ENCODE results near the gene HSDL1.

The HSDL1 gene

GRCh38 chr16:84176192-84177053 is 31.4 kb upstream of the HSDL1 start:
- DNase-seq (ENCODE audit: low read depth in 2 of 2), result no peak

DNA sequence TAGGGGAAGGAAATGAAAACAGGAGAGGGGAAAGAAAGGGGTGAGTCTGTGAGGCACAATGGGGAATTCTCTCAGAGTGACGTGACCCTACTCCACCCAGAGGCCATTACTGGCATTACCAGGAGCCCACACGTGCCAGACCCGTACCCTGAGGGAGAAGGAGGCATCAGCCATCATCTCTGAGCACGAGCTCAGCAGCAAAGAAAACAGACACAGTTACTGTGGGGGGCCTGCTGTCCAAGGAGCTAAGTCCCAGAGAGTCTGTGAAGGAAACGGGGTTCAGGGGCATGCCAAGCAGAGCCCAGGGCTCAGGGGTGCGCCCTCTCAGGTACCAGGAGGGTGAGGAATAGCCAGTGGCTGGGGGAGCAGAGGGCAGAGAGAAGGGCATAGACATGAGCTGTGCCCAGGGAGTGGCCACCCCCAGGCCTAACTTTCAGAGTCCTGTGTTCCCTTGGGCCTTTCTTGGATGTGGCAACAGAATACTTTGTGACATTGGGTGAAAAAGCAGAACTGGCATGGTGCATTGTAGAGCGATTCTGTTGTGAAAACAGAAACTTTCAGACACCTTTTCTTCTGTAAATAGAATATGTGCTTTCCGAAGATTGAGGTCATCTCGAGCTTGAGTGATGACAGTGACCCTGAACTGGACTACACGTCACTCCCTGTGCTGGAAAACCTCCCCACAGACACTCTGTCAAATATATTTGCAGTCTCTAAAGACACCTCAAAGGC is 30.5 kb upstream of the HSDL1 start:
- DNase-seq (ENCODE audit: low read depth in 2 of 2), result peak in 1 of 2 donors; percentile 41

DNA sequence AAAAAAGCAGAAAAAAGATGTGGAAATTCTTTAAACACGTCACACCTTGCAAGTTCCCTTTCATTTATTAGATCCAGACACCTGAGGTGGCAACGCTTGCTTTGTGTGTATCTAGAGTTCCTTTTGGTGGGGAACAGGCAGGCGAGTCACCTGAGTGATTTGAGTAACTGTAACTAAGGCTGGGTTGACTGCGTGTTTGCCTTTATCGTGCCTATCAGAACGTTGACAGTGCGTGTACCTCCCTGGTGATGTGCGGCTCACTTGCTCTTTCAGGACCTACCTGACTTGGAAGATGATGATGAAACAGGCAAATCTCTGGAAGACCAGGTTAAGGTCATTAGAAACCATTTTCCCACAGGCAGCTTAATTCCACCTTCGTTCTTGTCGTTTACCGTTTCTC is 29.4 kb upstream of the HSDL1 start:
- DNase-seq (ENCODE audit: low read depth in 2 of 2), result no peak

- no peak for DNase-seq (ENCODE audit: low read depth in 2 of 2)
These were observed 24.9 kb upstream of the HSDL1 start for GRCh38 chr16:84169765-84170310.

DNA sequence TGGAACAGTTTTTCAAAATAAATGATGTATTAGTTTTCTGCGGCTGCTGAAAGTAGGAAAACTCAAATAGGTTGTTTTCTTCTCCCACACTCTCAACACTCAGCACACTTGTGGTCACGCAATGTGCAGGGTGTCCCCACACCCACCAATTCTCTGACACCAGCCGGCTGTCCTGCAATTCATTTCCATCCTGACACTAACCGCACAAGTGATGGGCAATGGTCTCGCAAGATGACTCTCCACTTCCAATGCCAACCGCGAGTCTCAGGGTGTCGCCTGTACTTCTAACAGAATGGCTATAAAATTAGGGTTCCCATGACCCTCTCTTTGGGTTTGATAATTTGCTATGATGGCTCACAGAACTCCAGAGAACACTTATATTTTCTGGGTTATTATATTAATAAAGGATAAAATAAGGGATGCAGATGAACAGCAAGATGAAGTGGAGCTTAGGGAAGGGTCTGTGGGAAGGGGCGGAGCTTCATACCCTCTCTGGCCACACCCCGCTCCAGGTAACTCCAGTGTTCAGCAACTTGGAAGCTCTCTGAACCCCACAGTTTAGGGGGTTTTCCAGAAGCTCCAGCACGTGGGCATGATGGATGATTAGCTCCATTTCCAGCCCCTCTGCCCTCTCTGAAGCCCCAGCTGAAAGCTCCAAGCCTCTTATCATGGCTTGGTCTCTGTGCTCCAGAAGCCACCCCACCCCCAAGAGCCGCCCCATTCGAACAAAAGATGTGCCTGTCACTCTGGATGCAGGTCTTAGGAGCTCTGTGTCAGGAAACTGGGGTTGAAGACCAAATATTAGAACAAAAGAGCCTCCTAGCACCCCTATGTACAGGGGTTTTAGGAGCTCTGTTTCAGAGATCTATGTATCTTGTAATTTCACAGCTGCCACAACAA is 22.1 kb upstream of the HSDL1 start:
- peak; percentile 36 to 44 for DNase-seq (ENCODE audit: low read depth in 2 of 2)

- no peak for DNase-seq (ENCODE audit: low read depth in 2 of 2)
These were observed 20.8 kb upstream of the HSDL1 start for GRCh38 chr16:84165746-84166145.

- DNase-seq (ENCODE audit: low read depth in 2 of 2), result no peak
These were observed 16.8 kb upstream of the HSDL1 start for GRCh38 chr16:84161801-84162200.

DNA sequence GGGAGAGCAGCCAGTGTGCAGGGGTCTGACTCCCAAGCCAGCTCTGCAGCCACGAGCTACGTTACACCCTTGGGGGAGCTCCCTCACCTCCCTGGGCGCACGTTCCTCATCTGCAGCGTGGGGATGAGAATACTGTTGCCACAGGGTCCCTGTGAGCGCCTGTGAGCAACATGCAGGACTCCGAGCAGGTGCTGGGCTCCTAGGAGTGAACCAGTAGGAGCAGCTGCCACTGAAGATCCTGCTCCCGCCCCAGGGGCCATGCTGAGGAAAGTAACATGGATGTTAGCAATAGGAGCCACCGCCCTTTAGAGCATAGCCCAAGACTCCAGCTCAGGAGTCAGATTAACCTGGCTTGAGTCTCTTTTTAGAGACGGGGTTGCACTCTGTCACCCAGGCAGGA is 16.1 kb upstream of the HSDL1 start:
- DNase-seq (ENCODE audit: low read depth in 2 of 2), result no peak

- DNase-seq (ENCODE audit: low read depth in 2 of 2), result no peak
These were observed 14.8 kb upstream of the HSDL1 start for GRCh38 chr16:84159800-84160199.

GRCh38 chr16:84159007-84159406 is 14.0 kb upstream of the HSDL1 start:
- no peak for DNase-seq (ENCODE audit: low read depth in 2 of 2)

DNA sequence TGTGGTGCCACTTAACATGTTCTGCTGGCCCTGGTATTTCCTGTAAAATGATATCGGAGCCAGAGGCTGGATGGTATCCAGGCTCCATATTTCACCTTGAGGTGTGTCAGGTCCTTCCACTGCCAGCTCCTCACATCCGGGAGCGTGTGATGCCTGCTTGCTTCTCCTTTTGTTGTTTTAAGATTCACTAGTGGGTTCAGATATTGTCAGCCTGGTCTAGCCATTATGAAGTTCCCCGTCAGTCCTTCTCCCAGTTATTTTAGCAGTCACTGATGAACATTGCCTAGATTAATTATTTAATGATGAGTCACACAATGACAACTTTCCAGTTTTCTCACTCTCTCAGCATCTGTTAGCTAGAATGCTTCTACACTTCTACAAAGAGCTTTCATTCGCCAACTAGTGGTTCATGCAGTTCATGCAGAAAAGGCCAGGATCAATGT is 11.4 kb upstream of the HSDL1 start:
- DNase-seq (ENCODE audit: low read depth in 2 of 2), result no peak

DNA sequence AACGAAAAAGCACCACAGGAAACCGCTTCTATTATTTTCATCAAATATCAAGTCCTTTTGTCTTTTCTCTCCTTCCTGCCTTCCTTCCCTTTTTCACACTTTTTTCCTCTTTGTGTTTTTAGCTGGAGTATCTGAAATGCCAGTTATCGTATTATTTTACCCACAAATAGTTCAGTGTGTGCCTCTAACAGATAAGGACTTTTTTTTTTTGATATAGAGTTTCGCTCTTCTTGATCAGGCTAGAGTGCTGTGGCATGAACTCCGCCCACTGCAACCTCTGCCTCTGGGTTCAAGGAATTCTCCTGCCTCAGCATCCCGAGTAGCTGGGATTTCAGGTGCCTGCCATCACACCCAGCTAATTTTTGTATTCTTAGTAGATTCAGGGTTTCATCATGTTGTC is 10.8 kb upstream of the HSDL1 start:
- DNase-seq (ENCODE audit: low read depth in 2 of 2), result no peak

- no peak for DNase-seq (ENCODE audit: low read depth in 2 of 2)
These were observed 10.2 kb upstream of the HSDL1 start for GRCh38 chr16:84155226-84155625.

DNA sequence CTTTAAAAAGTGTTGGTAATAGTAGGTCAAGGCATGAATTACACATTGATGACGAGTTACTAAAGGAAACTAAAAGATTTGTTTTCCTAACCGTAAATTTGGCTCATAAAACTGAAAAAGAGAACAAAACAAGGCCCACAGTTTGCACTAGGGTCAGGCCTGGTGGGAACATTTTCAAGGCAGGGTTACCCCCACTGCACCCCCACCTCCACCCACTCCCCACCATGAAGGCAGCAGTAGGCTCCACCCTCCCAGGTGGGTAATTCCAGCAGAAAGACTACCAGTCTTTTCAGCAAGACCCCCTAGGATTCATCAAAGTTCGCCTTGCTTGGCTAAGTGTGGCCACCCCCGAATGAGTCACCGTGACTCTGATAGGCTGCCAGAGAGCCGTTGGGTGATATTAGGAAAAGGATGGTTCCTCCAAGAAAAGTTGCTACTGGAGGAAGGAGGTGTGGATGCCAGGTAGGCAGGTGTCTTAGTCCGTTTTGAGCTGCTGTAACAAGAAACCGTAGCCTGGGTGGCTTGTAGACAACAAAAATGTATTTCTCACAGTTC is 8.8 kb upstream of the HSDL1 start:
- DNase-seq (ENCODE audit: low read depth in 2 of 2), result no peak

DNA sequence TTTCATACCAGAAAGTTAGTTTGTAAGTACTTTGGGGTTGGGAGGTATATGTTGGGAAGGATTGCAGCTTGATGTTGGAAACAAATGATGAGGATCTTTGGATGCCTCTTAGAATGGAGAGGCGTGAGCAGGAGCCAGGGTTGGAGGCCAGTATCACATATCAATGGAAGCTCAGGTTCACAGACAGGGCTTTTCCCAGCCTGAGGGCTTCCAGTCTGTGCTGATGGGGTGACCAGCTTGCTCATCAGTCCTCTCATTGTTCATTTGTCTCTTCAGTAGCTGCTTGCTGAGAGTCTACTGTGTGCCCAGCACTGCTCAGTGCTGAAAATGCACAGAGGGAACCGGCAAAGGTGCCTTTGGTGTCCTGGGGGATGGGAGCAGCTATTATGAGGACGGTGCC is 5.9 kb upstream of the HSDL1 start:
- DNase-seq (ENCODE audit: low read depth in 2 of 2), result no peak

- DNase-seq (ENCODE audit: low read depth in 2 of 2), result peak; percentile 25 to 30
These were observed 643 bp downstream of the HSDL1 start for GRCh38 chr16:84144209-84144858.

DNA sequence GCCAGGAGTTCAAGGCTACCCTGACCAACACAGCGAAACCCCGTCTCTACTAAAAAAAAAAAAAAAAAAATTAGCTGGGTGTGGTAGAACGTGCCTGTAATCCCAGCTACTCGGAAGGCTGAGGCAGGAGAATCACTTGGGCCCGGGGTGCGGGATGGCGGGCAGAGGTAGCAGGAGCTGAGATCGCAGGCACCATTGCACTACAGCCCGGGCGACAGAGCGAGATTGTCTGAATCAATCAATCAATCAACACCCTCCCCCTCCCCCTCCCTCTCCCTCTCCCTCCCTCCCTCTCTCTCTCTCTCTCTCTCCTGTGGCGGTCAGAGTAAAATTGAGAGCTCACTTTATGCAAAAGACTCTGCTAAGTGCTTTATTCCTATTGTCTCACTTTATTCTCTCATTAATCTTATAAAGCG is 1.2 kb downstream of the HSDL1 start:
- no peak for DNase-seq (ENCODE audit: low read depth in 2 of 2)

- DNase-seq (ENCODE audit: low read depth in 2 of 2), result no peak
These were observed 1.9 kb downstream of the HSDL1 start for GRCh38 chr16:84143081-84143480.

- DNase-seq (ENCODE audit: low read depth in 2 of 2), result no peak
These were observed 3.8 kb downstream of the HSDL1 start for GRCh38 chr16:84141143-84141670.

GRCh38 chr16:84139628-84140258 is 5.2 kb downstream of the HSDL1 start:
- DNase-seq (ENCODE audit: low read depth in 2 of 2), result no peak

All from stimulated activated CD8-positive, alpha-beta memory T cell treated with anti-CD3 and anti-CD28 coated beads, Interleukin-15, amount 100 ng/mL, for 48 hours (primary cell).